Inferior parietal cortex (tissue), 1 donor: ENCODE results near the gene PEX12.
"Not testable (repeated sequence)": the region's sequence is repeated elsewhere in the genome, so short reads cannot be mapped to it uniquely, and the experiment has no call there.

ENCODE experiments used
- DNase-seq: peaks from one replicate; pipeline ENCODE4 v3.0.0-alpha.2; 2016; ENCODE audit errors: extremely low spot score

The PEX12 gene

GRCh38 chr17:35537601-35538141 is 40.7 kb downstream of the PEX12 start, which contains the start of gene SLFN12L:
Gene SLFN12L (minus strand): TSS chr17:35537678. CDS start chr17:35522364, 15,314 bp downstream.
- DNase-seq = no peak

GRCh38 chr17:35536664-35537171 is 41.7 kb downstream of the PEX12 start:
- DNase-seq = no peak

- not testable (repeated sequence) for DNase-seq
Measured at GRCh38 chr17:35535406-35535805, 43.0 kb downstream of the PEX12 start.

GRCh38 chr17:35534576-35535093 is 43.7 kb downstream of the PEX12 start:
- no peak for DNase-seq

- DNase-seq = no peak
Measured at GRCh38 chr17:35531160-35531559, 47.2 kb downstream of the PEX12 start.

- no peak for DNase-seq
Measured at GRCh38 chr17:35529866-35530265, 48.5 kb downstream of the PEX12 start.

- not testable (repeated sequence) for DNase-seq
Measured at GRCh38 chr17:35529326-35529725, 49.0 kb downstream of the PEX12 start.
